Measurements from ENCODE around the gene JUP.

DNA sequence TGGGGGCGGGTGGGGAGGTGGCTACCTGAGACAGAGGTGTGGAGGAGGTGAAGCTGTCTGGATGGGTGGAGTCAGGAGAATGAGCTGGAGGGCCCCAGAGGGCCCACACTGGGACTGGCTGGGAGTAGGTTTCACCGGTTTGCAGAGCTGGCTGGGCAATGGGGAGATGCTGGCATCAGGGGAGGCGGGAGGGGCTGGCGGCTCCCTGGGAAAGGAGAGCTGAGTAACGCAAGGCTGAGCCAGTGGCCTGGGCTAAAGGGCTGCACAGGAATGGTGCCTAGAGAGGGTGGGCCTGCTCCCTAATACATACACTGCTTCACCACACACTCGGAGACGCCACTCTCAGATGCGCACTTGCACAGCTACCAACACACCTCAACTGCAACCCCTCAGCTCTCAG is 12.9 kb upstream of the JUP start:
- TF ChIP-seq, protein P1, sequence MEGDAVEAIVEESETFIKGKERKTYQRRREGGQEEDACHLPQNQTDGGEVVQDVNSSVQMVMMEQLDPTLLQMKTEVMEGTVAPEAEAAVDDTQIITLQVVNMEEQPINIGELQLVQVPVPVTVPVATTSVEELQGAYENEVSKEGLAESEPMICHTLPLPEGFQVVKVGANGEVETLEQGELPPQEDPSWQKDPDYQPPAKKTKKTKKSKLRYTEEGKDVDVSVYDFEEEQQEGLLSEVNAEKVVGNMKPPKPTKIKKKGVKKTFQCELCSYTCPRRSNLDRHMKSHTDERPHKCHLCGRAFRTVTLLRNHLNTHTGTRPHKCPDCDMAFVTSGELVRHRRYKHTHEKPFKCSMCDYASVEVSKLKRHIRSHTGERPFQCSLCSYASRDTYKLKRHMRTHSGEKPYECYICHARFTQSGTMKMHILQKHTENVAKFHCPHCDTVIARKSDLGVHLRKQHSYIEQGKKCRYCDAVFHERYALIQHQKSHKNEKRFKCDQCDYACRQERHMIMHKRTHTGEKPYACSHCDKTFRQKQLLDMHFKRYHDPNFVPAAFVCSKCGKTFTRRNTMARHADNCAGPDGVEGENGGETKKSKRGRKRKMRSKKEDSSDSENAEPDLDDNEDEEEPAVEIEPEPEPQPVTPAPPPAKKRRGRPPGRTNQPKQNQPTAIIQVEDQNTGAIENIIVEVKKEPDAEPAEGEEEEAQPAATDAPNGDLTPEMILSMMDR (IDR thresholded peaks at IDR 0.05): no peak
- no peak for TF ChIP-seq POLR2A (IDR thresholded peaks at IDR 0.05)
- TF ChIP-seq POLR2AphosphoS5 (IDR thresholded peaks at IDR 0.05): no peak
